Glutamatergic neuron (in vitro differentiated cells): Measurements from ENCODE around the gene TMIGD2. TPM values are rescaled to one million over a fixed set of nuclear protein-coding genes. Genes with fewer than 3 reads are reported as not detected.
"Not testable (repeated sequence)": the region's sequence is repeated elsewhere in the genome, so short reads cannot be mapped to it uniquely, and the experiment has no call there.

Source experiments
- DNase-seq: peaks from one replicate; pipeline ENCODE4 v3.0.0; 2022
- H3K27ac Mint-ChIP-seq: one replicate; pipeline ENCODE4 v1.8.0; 2020; ENCODE audit warnings: mild to moderate bottlenecking, mixed read lengths, inconsistent platforms; ENCODE audit not compliant: unreplicated experiment
- H3K27me3 Mint-ChIP-seq: one replicate; pipeline ENCODE4 v1.8.0; 2020; ENCODE audit warnings: mild to moderate bottlenecking, moderate library complexity, mixed read lengths, inconsistent platforms; ENCODE audit not compliant: unreplicated experiment
- H3K36me3 Mint-ChIP-seq: one replicate; pipeline ENCODE4 v1.8.0; 2020; ENCODE audit warnings: mild to moderate bottlenecking, mixed read lengths, inconsistent platforms; ENCODE audit not compliant: unreplicated experiment
- H3K4me1 Mint-ChIP-seq: one replicate; pipeline ENCODE4 v1.8.0; 2020; ENCODE audit warnings: mild to moderate bottlenecking, low read depth, mixed read lengths, inconsistent platforms; ENCODE audit not compliant: unreplicated experiment
- H3K4me3 Mint-ChIP-seq: one replicate; pipeline ENCODE4 v1.8.0; 2020; ENCODE audit warnings: mild to moderate bottlenecking, mixed read lengths, inconsistent platforms; ENCODE audit not compliant: unreplicated experiment
- H3K9me3 Mint-ChIP-seq: one replicate; pipeline ENCODE4 v1.8.0; 2020; ENCODE audit warnings: mild to moderate bottlenecking, moderate library complexity, mixed read lengths, inconsistent platforms; ENCODE audit not compliant: unreplicated experiment
- CTCF ChIP-seq: fragments of 200-600 bp; sonication (generic); IDR thresholded peaks from one replicate; pipeline ENCODE4 v1.5.0; 2021; ENCODE audit not compliant: partially characterized antibody, unreplicated experiment
- total RNA-seq: library from RNA; stranded (reverse); fragmentation: NEBNext Ultra II Directional; extraction: Animal tissue kit (Norgen Biotek cat#: 25700); gene quantifications from one replicate; pipeline ENCODE4 v1.2.1, GENCODE V29; 2021; ENCODE audit not compliant: unreplicated experiment

The TMIGD2 gene
- total RNA-seq, 1 donor from 2014 or later = not detected

- H3K9me3 Mint-ChIP-seq = peaks cover 14% of the 10 kb centered on the region
- H3K4me1 Mint-ChIP-seq = peaks cover 3% of the 10 kb centered on the region
- H3K27me3 Mint-ChIP-seq = peaks cover 9% of the 10 kb centered on the region
- no peaks in the 10 kb centered on the region for H3K36me3 Mint-ChIP-seq
- peak within 1 kb of the TSS; percentile 97 for H3K4me3 Mint-ChIP-seq
- peak; percentile 98 for DNase-seq
- no peak for TF ChIP-seq CTCF
- peak within 1 kb of the TSS; percentile 98 for H3K27ac Mint-ChIP-seq
Measured at GRCh38 chr19:4246767-4247593, 55.2 kb downstream of the TMIGD2 start, which contains the start of gene YJU2. Gene YJU2, plus strand, starts transcription at chr19:4247080. Its CDS starts 67 bp downstream, at chr19:4247147.

DNA sequence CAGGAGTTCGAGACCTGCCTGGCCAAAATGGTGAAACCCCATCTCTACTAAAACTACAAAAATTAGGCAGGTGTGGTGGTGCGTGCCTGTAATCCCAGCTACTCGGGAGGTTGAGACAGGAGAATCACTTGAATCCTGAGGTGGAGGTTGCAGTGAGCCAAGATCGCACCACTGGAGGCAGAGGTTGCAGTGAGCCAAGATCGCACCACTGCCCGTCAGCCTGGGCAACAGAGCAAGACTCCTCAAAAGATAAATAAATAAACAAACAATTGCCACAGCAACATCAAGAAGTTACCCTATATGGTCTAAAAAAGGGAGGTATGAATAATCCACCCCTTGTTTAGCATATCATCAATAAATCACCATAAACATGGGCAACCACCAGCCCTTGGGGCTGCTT is 56.3 kb downstream of the TMIGD2 start:
- not testable (repeated sequence) for H3K4me3 Mint-ChIP-seq

More for the DNA sequence above, 56.3 kb downstream of the TMIGD2 start:
- not testable (repeated sequence) for DNase-seq, H3K27me3 Mint-ChIP-seq, H3K4me1 Mint-ChIP-seq, H3K36me3 Mint-ChIP-seq, H3K27ac Mint-ChIP-seq
- H3K9me3 Mint-ChIP-seq = peaks cover 14% of the 10 kb centered on the region

Other genes with a start within 250 kb of the TMIGD2 start
- 21.8 TPM for gene ZBTB7A, start 235.5 kb downstream of the TMIGD2 start, total RNA-seq
- gene MAP2K2, start 178.3 kb downstream of the TMIGD2 start, total RNA-seq = 148 TPM
- gene CREB3L3, start 148.8 kb downstream of the TMIGD2 start, total RNA-seq = not detected
- 48.3 TPM for gene SIRT6, start 119.8 kb downstream of the TMIGD2 start, total RNA-seq
- 6.1 TPM for gene ANKRD24, start 119.7 kb downstream of the TMIGD2 start, total RNA-seq
- gene EBI3, start 72.9 kb downstream of the TMIGD2 start, total RNA-seq = not detected
- 18.7 TPM for gene YJU2, start 55.3 kb downstream of the TMIGD2 start, total RNA-seq
- gene SHD, start 23.1 kb downstream of the TMIGD2 start, total RNA-seq = 254 TPM
- 156 TPM for gene FSD1, start 2.2 kb upstream of the TMIGD2 start, total RNA-seq
- gene STAP2, start 36.4 kb upstream of the TMIGD2 start, total RNA-seq = 18.1 TPM
- gene MPND, start 41.2 kb upstream of the TMIGD2 start, total RNA-seq = 56.7 TPM
- 56.3 TPM for gene SH3GL1, start 98.2 kb upstream of the TMIGD2 start, total RNA-seq
- 20.5 TPM for gene CHAF1A, start 100.3 kb upstream of the TMIGD2 start, total RNA-seq
- 47.9 TPM for gene UBXN6, start 155.4 kb upstream of the TMIGD2 start, total RNA-seq
- gene HDGFL2, start 169.9 kb upstream of the TMIGD2 start, total RNA-seq = 118 TPM
- gene PLIN4, start 216.1 kb upstream of the TMIGD2 start, total RNA-seq = 0.27 TPM
- gene PLIN5, start 232.8 kb upstream of the TMIGD2 start, total RNA-seq = 0.54 TPM
- 1.0 TPM for gene LRG1, start 237.6 kb upstream of the TMIGD2 start, total RNA-seq